Suprapubic skin (tissue), 4 donors: ENCODE results near the gene CAMTA1.

Experiments
- POLR2A ChIP-seq, 2 donors: fragments of 450-650 bp; IDR thresholded peaks; one replicate each; pipeline ENCODE4 v1.6.1; 2017; ENCODE audit warnings: antibody characterized with exemption in 2 of 2, mild to moderate bottlenecking in 2 of 2, moderate library complexity in 2 of 2
- POLR2AphosphoS5 ChIP-seq, 3 donors: sonication (generic); formaldehyde crosslinking; IDR thresholded peaks; one replicate each; pipeline ENCODE4 v1.6.1; 2017; ENCODE audit warnings: antibody characterized with exemption in 3 of 3
- TF ChIP-seq, protein P1 (sequence below), 2 donors: fragments of 200-600 bp in 1 of 2; fragments of 450-650 bp in 1 of 2; sonication (generic) in 1 of 2; IDR thresholded peaks; one replicate each; pipeline ENCODE4 v1.5.1; 2016 to 2019; ENCODE audit warnings: antibody characterized with exemption in 2 of 2, mild to moderate bottlenecking in 1 of 2, moderate library complexity in 1 of 2

DNA sequence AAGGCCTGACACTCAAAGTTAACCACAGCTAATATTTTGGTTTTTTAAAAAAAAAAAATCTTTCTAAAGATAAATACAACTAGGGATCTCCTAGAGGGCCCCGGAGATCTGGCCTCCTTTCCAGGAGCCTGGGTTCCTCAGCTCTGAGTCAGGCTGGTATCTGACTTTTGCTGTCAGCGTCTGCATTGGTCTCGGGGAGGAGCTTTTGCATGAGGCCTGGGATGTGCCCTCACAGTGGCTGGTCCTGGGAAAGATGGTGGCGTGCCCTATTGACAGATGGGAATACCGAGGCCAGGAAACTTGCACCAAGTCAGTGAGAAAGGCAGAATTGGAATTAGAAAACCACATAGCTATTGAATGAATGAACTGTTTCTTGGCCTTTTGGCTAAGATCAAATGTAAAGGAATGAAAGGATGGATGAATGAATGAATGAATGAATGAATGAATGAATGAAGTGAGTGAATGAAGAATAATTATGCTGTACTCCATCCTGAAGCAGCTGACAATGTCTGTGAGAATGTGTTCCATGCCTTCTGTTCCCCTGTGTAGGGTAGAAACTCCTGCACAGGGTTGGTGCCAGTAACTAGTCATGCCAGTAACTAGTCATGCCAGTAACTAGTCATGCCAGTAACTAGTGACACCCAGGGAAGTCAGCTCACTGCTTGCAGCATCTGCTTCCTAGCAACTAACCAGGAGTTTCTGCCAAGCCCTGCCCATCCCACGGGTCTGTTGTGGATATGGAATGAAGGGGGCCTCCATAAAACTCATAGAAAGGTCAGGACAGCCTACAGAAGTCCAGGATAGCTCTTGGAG lies 743.3 kb downstream of the CAMTA1 start:
- no peak for TF ChIP-seq POLR2AphosphoS5 (IDR thresholded peaks at IDR 0.05)
- TF ChIP-seq, protein P1, sequence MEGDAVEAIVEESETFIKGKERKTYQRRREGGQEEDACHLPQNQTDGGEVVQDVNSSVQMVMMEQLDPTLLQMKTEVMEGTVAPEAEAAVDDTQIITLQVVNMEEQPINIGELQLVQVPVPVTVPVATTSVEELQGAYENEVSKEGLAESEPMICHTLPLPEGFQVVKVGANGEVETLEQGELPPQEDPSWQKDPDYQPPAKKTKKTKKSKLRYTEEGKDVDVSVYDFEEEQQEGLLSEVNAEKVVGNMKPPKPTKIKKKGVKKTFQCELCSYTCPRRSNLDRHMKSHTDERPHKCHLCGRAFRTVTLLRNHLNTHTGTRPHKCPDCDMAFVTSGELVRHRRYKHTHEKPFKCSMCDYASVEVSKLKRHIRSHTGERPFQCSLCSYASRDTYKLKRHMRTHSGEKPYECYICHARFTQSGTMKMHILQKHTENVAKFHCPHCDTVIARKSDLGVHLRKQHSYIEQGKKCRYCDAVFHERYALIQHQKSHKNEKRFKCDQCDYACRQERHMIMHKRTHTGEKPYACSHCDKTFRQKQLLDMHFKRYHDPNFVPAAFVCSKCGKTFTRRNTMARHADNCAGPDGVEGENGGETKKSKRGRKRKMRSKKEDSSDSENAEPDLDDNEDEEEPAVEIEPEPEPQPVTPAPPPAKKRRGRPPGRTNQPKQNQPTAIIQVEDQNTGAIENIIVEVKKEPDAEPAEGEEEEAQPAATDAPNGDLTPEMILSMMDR (IDR thresholded peaks at IDR 0.05), result no peak
- TF ChIP-seq POLR2A (IDR thresholded peaks at IDR 0.05), result no peak
